ENCODE measurements around the gene SLC35F1.

Gene SLC35F1

GRCh38 chr6:118296129-118296901, 389.3 kb downstream of the SLC35F1 start:
- DNase-seq (ENCODE audit: low read depth): no peak
- TF ChIP-seq CTCF (conservative IDR thresholded peaks at IDR 0.05; ENCODE audit: control insufficient read depth, insufficient read depth, low read depth, low read length): no peak
- H3K4me3 ChIP-seq (ENCODE audit: control insufficient read depth, low read depth, low read length): no peak overlapping the region

- no peak overlapping the region for H3K4me3 ChIP-seq (ENCODE audit: control insufficient read depth, low read depth, low read length)
- DNase-seq (ENCODE audit: low read depth): peak; percentile 22
- no peak for TF ChIP-seq CTCF (conservative IDR thresholded peaks at IDR 0.05; ENCODE audit: control insufficient read depth, insufficient read depth, low read depth, low read length)
Observed at GRCh38 chr6:118297821-118298220, 390.8 kb downstream of the SLC35F1 start.

GRCh38 chr6:118298476-118299427, 391.7 kb downstream of the SLC35F1 start:
- TF ChIP-seq CTCF (conservative IDR thresholded peaks at IDR 0.05; ENCODE audit: control insufficient read depth, insufficient read depth, low read depth, low read length): no peak
- peak; percentile 8 for DNase-seq (ENCODE audit: low read depth)
- no peak overlapping the region for H3K4me3 ChIP-seq (ENCODE audit: control insufficient read depth, low read depth, low read length)

GRCh38 chr6:118299457-118299856, 392.4 kb downstream of the SLC35F1 start:
- no peak for TF ChIP-seq CTCF (conservative IDR thresholded peaks at IDR 0.05; ENCODE audit: control insufficient read depth, insufficient read depth, low read depth, low read length)
- no peak for DNase-seq (ENCODE audit: low read depth)
- no peak overlapping the region for H3K4me3 ChIP-seq (ENCODE audit: control insufficient read depth, low read depth, low read length)

DNA sequence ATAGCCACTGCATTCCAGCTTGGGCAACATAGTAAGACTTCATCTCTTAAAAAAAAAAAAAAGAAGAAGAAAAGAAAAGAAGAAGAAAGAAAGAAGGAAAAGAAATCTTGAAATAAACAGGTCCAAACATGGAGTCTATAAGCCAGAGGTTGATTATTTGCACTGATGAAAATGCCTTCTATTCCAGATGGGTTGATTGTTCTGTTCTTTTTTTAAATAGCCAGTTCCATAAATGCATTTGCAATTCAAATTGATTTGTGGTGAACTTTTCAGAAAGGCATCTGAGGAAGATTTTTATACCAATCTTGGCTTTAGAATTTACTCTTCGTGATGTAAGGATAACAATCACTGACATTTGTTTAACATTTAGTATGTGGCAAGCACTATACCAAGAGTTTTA, 397.3 kb downstream of the SLC35F1 start:
- no peak for TF ChIP-seq CTCF (conservative IDR thresholded peaks at IDR 0.05; ENCODE audit: control insufficient read depth, insufficient read depth, low read depth, low read length)

GRCh38 chr6:118305081-118305480, 398.0 kb downstream of the SLC35F1 start:
- DNase-seq (ENCODE audit: low read depth): no peak
- no peak for TF ChIP-seq CTCF (conservative IDR thresholded peaks at IDR 0.05; ENCODE audit: control insufficient read depth, insufficient read depth, low read depth, low read length)
- H3K4me3 ChIP-seq (ENCODE audit: control insufficient read depth, low read depth, low read length): no peak overlapping the region

More for the DNA sequence above, 397.3 kb downstream of the SLC35F1 start:
- no peak for DNase-seq (ENCODE audit: low read depth)
- no peak overlapping the region for H3K4me3 ChIP-seq (ENCODE audit: control insufficient read depth, low read depth, low read length)

All from fibroblast of mammary gland (primary cell).